ENCODE measurements around the gene TMPRSS9. TPM values are rescaled to one million over a fixed set of nuclear protein-coding genes. Genes with fewer than 3 reads are reported as not detected.
A peak's percentile ranks its signal among the peaks of the same experiment; 100 is the strongest.

The TMPRSS9 gene
- total and polyA plus RNA-seq, 8 donors = 1.1 TPM; not detected in 7

- no peaks in the 10 kb centered on the region for H3K27me3 ChIP-seq
- peak in 1 of 2 donors; percentile 75 for DNase-seq
- TF ChIP-seq POLR2A (IDR thresholded peaks at IDR 0.05) = no peak
- TF ChIP-seq POLR2AphosphoS5 (IDR thresholded peaks at IDR 0.05) = no peak
- no peak for TF ChIP-seq EP300 (IDR thresholded peaks at IDR 0.05)
- no peak for TF ChIP-seq CTCF (IDR thresholded peaks at IDR 0.05)
- H3K4me1 ChIP-seq = peaks cover 50 to 79% (median 63%) of the 10 kb centered on the region in 4 donors
- peak overlapping the region; percentile 57 to 92 (median 72) for H3K27ac ChIP-seq
- intact Hi-C loops (cut with DNase I; ENCODE audit: low total_unique reads) = no loop called here
- peaks cover 0 to 15% (median 6%) of the 10 kb centered on the region in 4 donors for H3K36me3 ChIP-seq
- no peak overlapping the region for H3K4me3 ChIP-seq
- H3K9me3 ChIP-seq = no peaks in the 10 kb centered on the region
- 45 to 65% (median 51%) methylated on average over 9 to 17 of the region's 17 CpGs for WGBS, 5 donors
Observed at GRCh38 chr19:2332341-2333026, 27.6 kb upstream of the TMPRSS9 start.

- H3K4me3 ChIP-seq = no peak overlapping the region
Observed at GRCh38 chr19:2333027-2333806, 26.8 kb upstream of the TMPRSS9 start.

GRCh38 chr19:2333807-2334211, 26.3 kb upstream of the TMPRSS9 start:
- 48 to 59% (median 56%) methylated on average over 5 to 11 of the region's 11 CpGs for WGBS, 5 donors
- intact Hi-C loops (cut with DNase I; ENCODE audit: low total_unique reads) = no loop called here
- Histone ChIP-seq H3K9me3 (no peaks in the 10 kb centered on the region), H3K4me1 (peaks cover 46 to 81% (median 57%) of the 10 kb centered on the region in 4 donors), H3K27me3 (no peaks in the 10 kb centered on the region), H3K36me3 (peaks cover 0 to 27% (median 15%) of the 10 kb centered on the region in 4 donors), H3K27ac (peak overlapping the region; percentile 52 to 92 (median 70)), H3K4me3 (no peak overlapping the region)
- TF ChIP-seq EP300 (IDR thresholded peaks at IDR 0.05) = no peak
- peak in 1 of 2 donors; percentile 43 for DNase-seq

More at GRCh38 chr19:2333027-2333806, 26.8 kb upstream of the TMPRSS9 start:
- Histone ChIP-seq H3K27me3 (no peaks in the 10 kb centered on the region), H3K36me3 (peaks cover 0 to 22% (median 10%) of the 10 kb centered on the region in 4 donors), H3K27ac (peak overlapping the region; percentile 52 to 92 (median 72)), H3K4me1 (peaks cover 46 to 81% (median 57%) of the 10 kb centered on the region in 4 donors), H3K9me3 (no peaks in the 10 kb centered on the region)
- TF ChIP-seq POLR2AphosphoS5 (IDR thresholded peaks at IDR 0.05) = no peak
- TF ChIP-seq EP300 (IDR thresholded peaks at IDR 0.05) = no peak
- TF ChIP-seq CTCF (IDR thresholded peaks at IDR 0.05) = no peak
- TF ChIP-seq POLR2A (IDR thresholded peaks at IDR 0.05) = no peak
- WGBS, 5 donors = 30 to 60% (median 38%) methylated on average over 23 to 27 of the region's 27 CpGs
- peak; percentile 45 to 90 for DNase-seq
- intact Hi-C loops (cut with DNase I; ENCODE audit: low total_unique reads) = no loop called here

DNA sequence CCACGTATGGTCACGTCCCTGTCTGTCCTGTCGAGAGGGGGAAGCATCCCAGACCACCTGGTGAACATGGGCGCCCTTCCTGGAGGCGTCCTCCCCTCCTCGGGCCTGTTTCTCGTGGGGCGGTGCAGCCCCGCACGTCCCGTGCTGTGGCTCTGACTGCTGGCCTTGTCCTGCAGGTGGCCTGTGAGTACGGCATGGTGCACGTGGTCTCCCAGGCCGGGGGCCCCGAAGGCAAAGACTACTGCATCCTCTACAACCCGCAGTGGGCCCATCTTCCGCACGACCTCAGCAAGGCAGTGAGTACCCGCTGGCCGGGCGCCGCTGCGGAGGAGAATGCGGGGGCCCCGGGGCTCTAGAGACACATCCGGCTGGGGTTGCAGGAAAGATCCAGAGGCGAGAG, 25.6 kb upstream of the TMPRSS9 start:
- H3K27me3 ChIP-seq = no peaks in the 10 kb centered on the region
- H3K27ac ChIP-seq = peak overlapping the region in 2 of 5 donors; percentile 70 to 92
- DNase-seq = no peak
- intact Hi-C loops (cut with DNase I; ENCODE audit: low total_unique reads) = no loop called here
- no peaks in the 10 kb centered on the region for H3K9me3 ChIP-seq
- H3K4me3 ChIP-seq = no peak overlapping the region
- peaks cover 41 to 75% (median 51%) of the 10 kb centered on the region in 4 donors for H3K4me1 ChIP-seq
- TF ChIP-seq CTCF (IDR thresholded peaks at IDR 0.05) (no peak), POLR2AphosphoS5 (IDR thresholded peaks at IDR 0.05) (no peak), POLR2A (IDR thresholded peaks at IDR 0.05) (no peak), EP300 (IDR thresholded peaks at IDR 0.05) (no peak)
- 90 to 95% (median 94%) methylated on average over 22 to 27 of the region's 27 CpGs for WGBS, 5 donors
- peaks cover 4 to 34% (median 22%) of the 10 kb centered on the region in 4 donors for H3K36me3 ChIP-seq
